H1 (cell line): ENCODE measurements around the gene TRMT44. TPM values are rescaled to one million over a fixed set of nuclear protein-coding genes. Genes with fewer than 3 reads are reported as not detected.

ENCODE experiments used
- ASH2L ChIP-seq: fragments of 200-600, 300-600 bp; sonication (generic); IDR thresholded peaks from one replicate; pipeline ENCODE4 v1.7.1; 2017; ENCODE audit warnings: low read length
- POLR2AphosphoS5 ChIP-seq: IDR thresholded peaks from 2 replicates; pipeline ENCODE4 v1.6.1; 2011; ENCODE audit warnings: low read depth, low read length
- SIX5 ChIP-seq: IDR thresholded peaks from 2 replicates; pipeline ENCODE4 v1.6.1; 2011; ENCODE audit warnings: mild to moderate bottlenecking, low read depth, low read length
- polyA plus RNA-seq, 7 experiments: library from polyadenylated mRNA; depleted of rRNA in 3 of 7; stranded (reverse) in 5 of 7; unstranded in 2 of 7; fragments of >200 nt in 5 of 7; fragments of 200-250 nt in 2 of 7; gene quantifications; 1 replicate in 5 of 7; 2 replicates in 1 of 7; 4 replicates in 1 of 7; pipeline versions ENCODE4 v1.2.1 to v1.2.3, GENCODE V29; 2011 to 2013; ENCODE audit warnings: missing spikeins in 2 of 7, mixed read lengths in 2 of 7
- total RNA-seq: library from RNA; stranded (reverse); fragmentation: NEBNext Ultra II Directional; extraction: Animal tissue kit (Norgen Biotek cat#: 25700); gene quantifications from 2 replicates; pipeline ENCODE4 v1.2.1, GENCODE V29; 2021
- TF ChIP-seq, protein P1 (sequence below), 3 experiments: IDR thresholded peaks; 1 replicate in 2 of 3; 2 replicates in 1 of 3; pipeline versions ENCODE4 v1.5.1 to v1.6.1; 2011; ENCODE audit warnings: low read length in 3 of 3, mild to moderate bottlenecking in 3 of 3, inconsistent platforms in 2 of 3, low read depth in 1 of 3, moderate library complexity in 1 of 3; ENCODE audit not compliant: insufficient read depth in 1 of 3; ENCODE audit errors: control extremely low read depth in 1 of 3

The TRMT44 gene
- total and polyA plus RNA-seq, 2 of the 8 experiments (the other 6 are each of a cell fraction or from before 2014, with no cell fraction given), result 8.6 to 23.9 TPM

DNA sequence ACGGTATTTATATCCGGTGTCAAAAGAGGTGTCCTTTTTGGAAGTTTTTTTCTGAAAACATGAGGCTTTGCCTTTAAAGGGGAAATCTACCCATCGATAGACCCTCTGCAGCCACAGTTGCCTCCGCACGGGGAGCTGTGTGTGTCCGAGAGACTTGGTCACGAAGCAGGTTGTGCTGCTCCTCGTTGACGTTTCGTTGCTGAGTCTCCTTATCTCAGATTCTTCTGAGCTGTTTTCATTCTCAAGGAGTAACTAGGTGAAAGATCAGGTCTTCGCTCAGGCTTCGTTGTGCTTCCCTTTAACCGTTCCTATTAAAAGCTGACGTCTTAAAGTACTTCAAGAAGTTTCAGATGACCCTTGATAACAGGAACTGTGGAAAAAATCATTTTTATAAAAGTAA, 23.8 kb downstream of the TRMT44 start (continued):
- TF ChIP-seq, protein P1, sequence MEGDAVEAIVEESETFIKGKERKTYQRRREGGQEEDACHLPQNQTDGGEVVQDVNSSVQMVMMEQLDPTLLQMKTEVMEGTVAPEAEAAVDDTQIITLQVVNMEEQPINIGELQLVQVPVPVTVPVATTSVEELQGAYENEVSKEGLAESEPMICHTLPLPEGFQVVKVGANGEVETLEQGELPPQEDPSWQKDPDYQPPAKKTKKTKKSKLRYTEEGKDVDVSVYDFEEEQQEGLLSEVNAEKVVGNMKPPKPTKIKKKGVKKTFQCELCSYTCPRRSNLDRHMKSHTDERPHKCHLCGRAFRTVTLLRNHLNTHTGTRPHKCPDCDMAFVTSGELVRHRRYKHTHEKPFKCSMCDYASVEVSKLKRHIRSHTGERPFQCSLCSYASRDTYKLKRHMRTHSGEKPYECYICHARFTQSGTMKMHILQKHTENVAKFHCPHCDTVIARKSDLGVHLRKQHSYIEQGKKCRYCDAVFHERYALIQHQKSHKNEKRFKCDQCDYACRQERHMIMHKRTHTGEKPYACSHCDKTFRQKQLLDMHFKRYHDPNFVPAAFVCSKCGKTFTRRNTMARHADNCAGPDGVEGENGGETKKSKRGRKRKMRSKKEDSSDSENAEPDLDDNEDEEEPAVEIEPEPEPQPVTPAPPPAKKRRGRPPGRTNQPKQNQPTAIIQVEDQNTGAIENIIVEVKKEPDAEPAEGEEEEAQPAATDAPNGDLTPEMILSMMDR (IDR thresholded peaks at IDR 0.05; ENCODE audit: control extremely low read depth in 1 of 3, insufficient read depth in 1 of 3, low read depth in 1 of 3, low read length in 3 of 3), result no peak
- TF ChIP-seq POLR2AphosphoS5 (no peak), ASH2L (no peak), SIX5 (no peak)
- TF ChIP-seq, all 59 proteins: peak for 0
